K562 (cell line): ENCODE results near the gene IGIP.

Experiments used
- ELK1 ChIP-seq: sonication (generic); formaldehyde crosslinking; IDR thresholded peaks from 2 replicates; pipeline ENCODE4 v1.8.1; 2022; ENCODE audit warnings: missing genetic modification reagents
- JUN ChIP-seq, 2 experiments: sonication (generic) in 1 of 2; formaldehyde crosslinking in 1 of 2; IDR thresholded peaks; 2 replicates each; pipeline versions ENCODE4 v1.6.1 to v1.8.0; 2012 to 2022; ENCODE audit warnings: borderline replicate concordance in 2 of 2, mild to moderate bottlenecking in 2 of 2, improper control_type of control experiment in 1 of 2, low read depth in 1 of 2, low read length in 1 of 2, missing genetic modification reagents in 1 of 2
- MAFG ChIP-seq: fragments of 450-650 bp; conservative IDR thresholded peaks from 2 replicates; pipeline ENCODE4 v1.6.1; 2016; ENCODE audit warnings: missing genetic modification characterization, missing compliant biosample characterization
- MAX ChIP-seq: sonication (generic); formaldehyde crosslinking; IDR thresholded peaks from 2 replicates; pipeline ENCODE4 v1.9.0; 2022; ENCODE audit warnings: mild to moderate bottlenecking, missing genetic modification reagents
- MECOM ChIP-seq: fragments of 250-450 bp; sonication (Bioruptor Pico); IDR thresholded peaks from 2 replicates; pipeline ENCODE4 v1.8.0; 2022; ENCODE audit warnings: inconsistent platforms
- MTA1 ChIP-seq: fragments of 450-650 bp; IDR thresholded peaks from 2 replicates; pipeline ENCODE4 v1.6.1; 2017; ENCODE audit warnings: borderline replicate concordance
- RBM14 ChIP-seq: fragments of 200-400 bp; formaldehyde crosslinking; IDR thresholded peaks from 2 replicates; pipeline ENCODE4 v1.6.1; 2018; ENCODE audit warnings: low read depth, mild to moderate bottlenecking, low read length, moderate library complexity, borderline replicate concordance; ENCODE audit not compliant: insufficient read depth
- SIX5 ChIP-seq, 2 experiments: IDR thresholded peaks; 2 replicates each; pipeline ENCODE4 v1.6.1; 2011; ENCODE audit warnings: low read length in 2 of 2, borderline replicate concordance in 1 of 2, low read depth in 1 of 2, mild to moderate bottlenecking in 1 of 2, moderate library complexity in 1 of 2; ENCODE audit not compliant: insufficient read depth in 1 of 2
- SMARCC2 ChIP-seq: fragments of 450-650 bp; IDR thresholded peaks from 2 replicates; pipeline ENCODE4 v1.6.1; 2017; ENCODE audit warnings: antibody characterized with exemption, moderate library complexity, mild to moderate bottlenecking, low read depth
- STAT5B ChIP-seq: fragments of 250-450 bp; sonication (Bioruptor Pico); IDR thresholded peaks from 2 replicates; pipeline ENCODE4 v1.8.0; 2021; ENCODE audit warnings: mild to moderate bottlenecking, inconsistent platforms
- TAF1 ChIP-seq: IDR thresholded peaks from 2 replicates; pipeline ENCODE4 v1.6.1; 2011; ENCODE audit warnings: mild to moderate bottlenecking, low read length, moderate library complexity; ENCODE audit not compliant: insufficient read depth, control insufficient read depth, severe bottlenecking; ENCODE audit errors: extremely low read depth
- ZBTB33 ChIP-seq: sonication (generic); formaldehyde crosslinking; IDR thresholded peaks from 2 replicates; pipeline ENCODE4 v1.8.1; 2023; ENCODE audit warnings: mild to moderate bottlenecking, missing genetic modification reagents
- ZBTB49 ChIP-seq: sonication (generic); formaldehyde crosslinking; IDR thresholded peaks from 2 replicates; pipeline ENCODE4 v1.8.0; 2022; ENCODE audit warnings: missing genetic modification reagents, mild to moderate bottlenecking, borderline replicate concordance
- ZC3H4 ChIP-seq: sonication (generic); formaldehyde crosslinking; IDR thresholded peaks from 2 replicates; pipeline ENCODE4 v1.9.0; 2021; ENCODE audit warnings: missing genetic modification reagents, borderline replicate concordance

- TF ChIP-seq ZBTB33 (CRISPR knock-in tag) (no peak), JUN (IDR thresholded peaks at IDR 0.05; ENCODE audit: borderline replicate concordance, low read depth, low read length) (no peak), JUN (CRISPR knock-in tag; IDR thresholded peaks at IDR 0.05; ENCODE audit: borderline replicate concordance) (no peak), ZC3H4 (CRISPR knock-in tag) (no peak), SMARCC2 (no peak), MAX (no peak), RBM14 (no peak), MTA1 (no peak), MAFG (no peak), MECOM (CRISPR knock-in tag) (no peak), SIX5 (IDR thresholded peaks at IDR 0.05; ENCODE audit: borderline replicate concordance in 1 of 2, insufficient read depth in 1 of 2, low read depth in 1 of 2, low read length in 2 of 2) (no peak), STAT5B (CRISPR knock-in tag) (no peak), ELK1 (CRISPR knock-in tag) (no peak), TAF1 (no peak), ZBTB49 (CRISPR knock-in tag) (no peak)
Measured at GRCh38 chr5:140106101-140106500, 19.6 kb upstream of the IGIP start.
